Endothelial cell (in vitro differentiated cells): ENCODE measurements around the gene DSEL. TPM values are rescaled to one million over a fixed set of nuclear protein-coding genes. Genes with fewer than 3 reads are reported as not detected.

ENCODE experiments used
- DNase-seq: peaks from one replicate; pipeline ENCODE4 v3.0.0; 2021; ENCODE audit warnings: low spot score
- H3K27ac Mint-ChIP-seq: one replicate; pipeline ENCODE4 v1.8.0; 2021; ENCODE audit warnings: mixed read lengths, inconsistent platforms; ENCODE audit not compliant: unreplicated experiment
- H3K27me3 Mint-ChIP-seq: one replicate; pipeline ENCODE4 v1.8.0; 2021; ENCODE audit warnings: mild to moderate bottlenecking, moderate library complexity, mixed read lengths, inconsistent platforms; ENCODE audit not compliant: unreplicated experiment
- H3K36me3 Mint-ChIP-seq: one replicate; pipeline ENCODE4 v1.8.0; 2021; ENCODE audit warnings: mild to moderate bottlenecking, low read depth, mixed read lengths, inconsistent platforms; ENCODE audit not compliant: unreplicated experiment
- H3K4me1 Mint-ChIP-seq: one replicate; pipeline ENCODE4 v1.8.0; 2021; ENCODE audit warnings: mild to moderate bottlenecking, mixed read lengths, inconsistent platforms; ENCODE audit not compliant: unreplicated experiment
- H3K4me3 Mint-ChIP-seq: one replicate; pipeline ENCODE4 v1.8.0; 2021; ENCODE audit warnings: mild to moderate bottlenecking, mixed read lengths, inconsistent platforms; ENCODE audit not compliant: unreplicated experiment
- H3K9me3 Mint-ChIP-seq: one replicate; pipeline ENCODE4 v1.8.0; 2021; ENCODE audit warnings: mixed read lengths, inconsistent platforms; ENCODE audit not compliant: unreplicated experiment
- total RNA-seq: library from RNA; stranded (reverse); fragmentation: NEBNext Ultra II Directional; extraction: Animal tissue kit (Norgen Biotek cat#: 25700); gene quantifications from one replicate; pipeline ENCODE4 v1.2.1, GENCODE V29; 2021; ENCODE audit not compliant: unreplicated experiment
- TF ChIP-seq, protein P1 (sequence below): fragments of 200-600 bp; sonication (generic); IDR thresholded peaks from one replicate; pipeline ENCODE4 v1.5.0; 2021; ENCODE audit warnings: antibody characterized with exemption; ENCODE audit not compliant: unreplicated experiment

The DSEL gene
- total RNA-seq, 1 donor from 2014 or later, result 8.1 TPM

DNA sequence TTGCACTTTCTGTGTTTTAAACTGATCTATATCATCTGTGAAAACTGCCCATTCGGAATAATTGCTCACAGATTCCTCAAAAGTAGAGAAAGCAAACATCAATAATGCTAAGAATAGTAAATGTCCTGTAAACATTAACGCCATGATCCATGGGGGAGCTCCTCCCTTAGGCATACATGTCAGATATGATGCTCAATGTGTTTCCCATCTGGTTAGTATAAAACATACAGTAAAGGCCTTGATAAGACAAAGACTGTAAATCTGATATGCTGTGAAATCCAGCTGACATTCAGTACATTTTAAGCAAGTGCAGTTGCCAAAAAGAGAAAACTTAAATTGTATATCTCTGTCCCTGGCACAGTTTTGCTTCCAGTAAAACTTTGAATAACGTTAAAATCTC lies 2.1 kb downstream of the DSEL start:
- H3K27ac Mint-ChIP-seq, result no peak overlapping the region
- DNase-seq, result no peak
- H3K36me3 Mint-ChIP-seq, result no peaks in the 10 kb centered on the region
- H3K27me3 Mint-ChIP-seq, result peaks cover 7% of the 10 kb centered on the region
- H3K4me3 Mint-ChIP-seq, result no peak overlapping the region
- H3K9me3 Mint-ChIP-seq, result no peaks in the 10 kb centered on the region
- peaks cover 30% of the 10 kb centered on the region for H3K4me1 Mint-ChIP-seq
- TF ChIP-seq, protein P1, sequence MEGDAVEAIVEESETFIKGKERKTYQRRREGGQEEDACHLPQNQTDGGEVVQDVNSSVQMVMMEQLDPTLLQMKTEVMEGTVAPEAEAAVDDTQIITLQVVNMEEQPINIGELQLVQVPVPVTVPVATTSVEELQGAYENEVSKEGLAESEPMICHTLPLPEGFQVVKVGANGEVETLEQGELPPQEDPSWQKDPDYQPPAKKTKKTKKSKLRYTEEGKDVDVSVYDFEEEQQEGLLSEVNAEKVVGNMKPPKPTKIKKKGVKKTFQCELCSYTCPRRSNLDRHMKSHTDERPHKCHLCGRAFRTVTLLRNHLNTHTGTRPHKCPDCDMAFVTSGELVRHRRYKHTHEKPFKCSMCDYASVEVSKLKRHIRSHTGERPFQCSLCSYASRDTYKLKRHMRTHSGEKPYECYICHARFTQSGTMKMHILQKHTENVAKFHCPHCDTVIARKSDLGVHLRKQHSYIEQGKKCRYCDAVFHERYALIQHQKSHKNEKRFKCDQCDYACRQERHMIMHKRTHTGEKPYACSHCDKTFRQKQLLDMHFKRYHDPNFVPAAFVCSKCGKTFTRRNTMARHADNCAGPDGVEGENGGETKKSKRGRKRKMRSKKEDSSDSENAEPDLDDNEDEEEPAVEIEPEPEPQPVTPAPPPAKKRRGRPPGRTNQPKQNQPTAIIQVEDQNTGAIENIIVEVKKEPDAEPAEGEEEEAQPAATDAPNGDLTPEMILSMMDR, result no peak

DNA sequence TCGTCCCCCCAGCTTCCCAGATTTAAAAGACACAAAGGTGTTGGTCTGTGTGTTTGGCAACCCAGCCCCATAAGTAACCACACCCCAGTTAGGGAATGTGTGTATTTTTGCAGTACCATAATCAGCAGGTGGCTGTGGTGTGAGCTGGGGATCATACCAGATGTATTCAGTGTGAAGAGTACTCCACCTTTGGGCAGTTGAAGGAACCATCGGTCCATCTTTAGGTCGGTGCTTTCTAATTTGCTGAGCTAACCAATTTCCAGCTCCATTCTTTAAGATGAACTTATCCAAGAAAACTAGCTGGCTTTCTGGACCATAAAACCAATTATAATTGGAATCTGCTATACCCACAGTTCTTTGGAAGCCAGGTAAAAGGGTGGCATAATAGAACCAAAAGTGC lies 3.2 kb downstream of the DSEL start:
- TF ChIP-seq, protein P1, result no peak
- Mint-ChIP-seq H3K27me3 (peaks cover 4% of the 10 kb centered on the region), H3K36me3 (no peaks in the 10 kb centered on the region), H3K4me3 (no peak overlapping the region), H3K9me3 (no peaks in the 10 kb centered on the region), H3K27ac (no peak overlapping the region), H3K4me1 (peaks cover 19% of the 10 kb centered on the region)
- DNase-seq, result no peak

DNA sequence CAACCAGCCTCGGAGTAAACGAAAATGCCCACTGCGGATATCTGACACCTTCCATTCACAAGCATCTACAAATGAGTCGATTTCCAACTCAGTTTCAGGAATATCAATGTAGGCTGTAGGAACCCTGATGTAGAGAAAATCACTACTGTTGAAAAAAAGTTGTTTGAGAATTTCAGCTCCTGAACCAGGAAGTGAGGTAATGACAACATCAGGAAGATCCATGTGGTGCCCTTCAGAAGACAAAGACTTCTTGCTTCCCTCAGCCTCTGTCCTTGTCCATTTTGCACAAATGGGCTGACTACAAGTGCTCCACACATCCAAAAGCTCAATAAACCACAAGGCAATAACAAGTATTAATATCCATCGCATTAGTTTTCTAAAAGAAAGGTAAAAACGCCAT lies 4.7 kb downstream of the DSEL start:
- Mint-ChIP-seq H3K27ac (no peak overlapping the region), H3K9me3 (no peaks in the 10 kb centered on the region), H3K4me3 (no peak overlapping the region), H3K27me3 (no peaks in the 10 kb centered on the region), H3K36me3 (no peaks in the 10 kb centered on the region), H3K4me1 (peaks cover 7% of the 10 kb centered on the region)
- TF ChIP-seq, protein P1, result no peak
- DNase-seq, result no peak

DNA sequence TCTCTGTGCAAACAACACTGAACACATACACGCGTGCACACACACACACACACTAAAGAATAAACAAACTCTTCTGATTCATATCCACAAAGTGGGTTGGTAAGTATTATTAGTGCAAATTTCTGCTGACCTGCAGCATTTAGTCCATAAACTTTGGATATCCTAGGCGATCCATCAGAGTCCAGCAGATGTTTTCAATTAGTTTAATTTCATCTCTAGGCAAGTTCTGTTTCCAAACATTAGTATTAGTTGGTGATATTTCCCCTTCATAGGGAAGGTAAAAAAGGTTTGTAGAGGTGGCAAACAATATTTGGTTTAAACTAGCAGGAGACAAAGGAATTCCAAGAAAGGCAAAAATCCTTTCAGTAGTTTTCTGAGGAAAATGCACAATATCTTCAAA lies 5.7 kb downstream of the DSEL start:
- Mint-ChIP-seq H3K27ac (no peak overlapping the region), H3K27me3 (no peaks in the 10 kb centered on the region), H3K4me1 (peaks cover 7% of the 10 kb centered on the region), H3K9me3 (no peaks in the 10 kb centered on the region), H3K36me3 (no peaks in the 10 kb centered on the region), H3K4me3 (no peak overlapping the region)
- no peak for DNase-seq
- TF ChIP-seq, protein P1, result no peak

DNA sequence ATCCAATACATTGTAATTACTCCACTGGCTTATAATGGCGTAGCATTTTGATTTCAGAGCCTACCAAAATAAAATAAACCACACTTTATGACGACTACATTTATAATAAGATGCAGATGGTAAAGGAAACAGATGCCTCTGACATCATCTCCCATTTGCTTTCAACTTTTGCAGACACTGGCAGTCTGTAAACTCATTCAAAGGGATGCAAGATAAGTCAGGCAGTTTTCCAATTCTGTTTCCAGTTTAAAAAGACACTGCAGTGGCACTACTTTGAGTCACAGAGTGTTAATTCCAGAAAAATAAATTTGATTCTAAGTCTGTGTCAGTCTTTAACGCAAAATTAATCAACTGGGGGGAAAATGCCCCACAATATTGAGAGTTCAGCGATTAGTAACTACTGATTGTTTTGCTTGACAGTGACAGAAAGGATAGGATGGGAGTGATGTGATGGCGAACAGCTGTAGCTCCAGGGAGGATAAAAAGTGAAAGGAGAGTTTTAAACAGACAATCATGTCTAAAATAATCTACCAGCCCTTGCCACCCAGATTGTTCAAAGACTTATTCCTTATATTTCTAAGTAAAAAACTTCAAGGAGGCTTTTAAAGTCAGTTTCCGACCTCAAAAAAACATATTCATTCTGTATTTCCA lies 6.7 kb downstream of the DSEL start:
- Mint-ChIP-seq H3K36me3 (no peaks in the 10 kb centered on the region), H3K4me3 (no peak overlapping the region), H3K9me3 (no peaks in the 10 kb centered on the region), H3K27me3 (peaks cover under 1% of the 10 kb centered on the region), H3K27ac (no peak overlapping the region), H3K4me1 (peaks cover 3% of the 10 kb centered on the region)
- DNase-seq, result no peak
- TF ChIP-seq, protein P1, result no peak
